ENCODE measurements around the gene VPS25.
"Not testable (repeated sequence)": the region's sequence is repeated elsewhere in the genome, so short reads cannot be mapped to it uniquely, and the experiment has no call there.

The VPS25 gene

GRCh38 chr17:42768006-42768405 is 5.2 kb upstream of the VPS25 start:
- not testable (repeated sequence) for DNase-seq (ENCODE audit: low spot score)

- not testable (repeated sequence) for DNase-seq (ENCODE audit: low spot score)
These were observed 3.3 kb upstream of the VPS25 start for GRCh38 chr17:42769964-42770363.

GRCh38 chr17:42772945-42773289 is 332 bp upstream of the VPS25 start:
- DNase-seq (ENCODE audit: low spot score): no peak

GRCh38 chr17:42774066-42774745 is 957 bp downstream of the VPS25 start:
- DNase-seq (ENCODE audit: low spot score): no peak

GRCh38 chr17:42775534-42776098 is 2.4 kb downstream of the VPS25 start:
- DNase-seq (ENCODE audit: low spot score): no peak

- no peak for DNase-seq (ENCODE audit: low spot score)
These were observed 5.3 kb downstream of the VPS25 start for GRCh38 chr17:42778570-42778969.

GRCh38 chr17:42779304-42779935 is 6.2 kb downstream of the VPS25 start:
- no peak for DNase-seq (ENCODE audit: low spot score)

GRCh38 chr17:42779936-42780850 is 6.9 kb downstream of the VPS25 start, which contains the start of gene WNK4:
Gene WNK4, plus strand, starts transcription at chr17:42780610. Its CDS starts 89 bp downstream, at chr17:42780699.
- no peak for DNase-seq (ENCODE audit: low spot score)

GRCh38 chr17:42780851-42781638 is 7.8 kb downstream of the VPS25 start:
- no peak for DNase-seq (ENCODE audit: low spot score)

GRCh38 chr17:42781639-42782165 is 8.5 kb downstream of the VPS25 start:
- DNase-seq (ENCODE audit: low spot score): no peak

- DNase-seq (ENCODE audit: low spot score): no peak
These were observed 9.2 kb downstream of the VPS25 start for GRCh38 chr17:42782166-42783061.

- DNase-seq (ENCODE audit: low spot score): no peak
These were observed 10.0 kb downstream of the VPS25 start for GRCh38 chr17:42783062-42783790.

- no peak for DNase-seq (ENCODE audit: low spot score)
These were observed 10.5 kb downstream of the VPS25 start for GRCh38 chr17:42783791-42784138.

- no peak for DNase-seq (ENCODE audit: low spot score)
These were observed 11.2 kb downstream of the VPS25 start for GRCh38 chr17:42784409-42784808.

- DNase-seq (ENCODE audit: low spot score): no peak
These were observed 11.8 kb downstream of the VPS25 start for GRCh38 chr17:42784811-42785592.

- DNase-seq (ENCODE audit: low spot score): no peak
These were observed 14.0 kb downstream of the VPS25 start for GRCh38 chr17:42787266-42787665.

- DNase-seq (ENCODE audit: low spot score): no peak
These were observed 18.7 kb downstream of the VPS25 start for GRCh38 chr17:42791948-42792347.

GRCh38 chr17:42792545-42792944 is 19.3 kb downstream of the VPS25 start:
- no peak for DNase-seq (ENCODE audit: low spot score)

GRCh38 chr17:42795061-42795460 is 21.8 kb downstream of the VPS25 start:
- no peak for DNase-seq (ENCODE audit: low spot score)

Data from cerebellar cortex (tissue), 1 donor.